Measurements from ENCODE around the gene SLC15A4.
"Not testable (repeated sequence)": the region's sequence is repeated elsewhere in the genome, so short reads cannot be mapped to it uniquely, and the experiment has no call there.

Gene SLC15A4

DNA sequence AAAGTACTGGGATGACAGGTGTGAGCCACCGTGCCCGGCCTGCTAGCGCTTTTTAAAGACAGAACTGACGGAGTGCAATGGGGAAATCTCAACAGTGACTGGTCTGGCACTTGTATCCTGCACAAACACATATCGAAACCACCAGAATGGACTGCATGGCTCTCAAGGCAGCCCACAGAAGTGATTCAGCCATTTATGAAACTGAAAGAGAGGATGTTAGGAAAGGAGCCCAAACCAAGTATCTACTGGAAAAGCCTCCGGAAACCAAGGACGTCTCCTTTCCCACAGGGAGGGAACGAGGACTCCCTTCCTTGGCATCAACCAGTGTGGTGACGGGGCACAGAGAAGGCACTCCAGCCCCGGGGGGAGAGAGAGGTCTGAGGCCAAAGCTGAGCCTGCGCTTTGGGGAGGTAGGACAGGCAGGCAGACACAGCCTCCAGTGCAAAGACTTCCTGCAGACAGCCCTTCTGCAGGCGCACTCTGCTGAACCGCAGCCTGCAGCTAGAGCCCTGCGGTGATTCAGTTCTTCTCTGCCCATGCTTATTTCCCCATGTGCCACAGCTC lies 16.5 kb downstream of the SLC15A4 start:
- H3K4me1 ChIP-seq (ENCODE audit: low read length), result peaks cover 7% of the 10 kb centered on the region; the same call in 1 of the 2 replicates
- no peak for DNase-seq
- no peaks in the 10 kb centered on the region for H3K27me3 ChIP-seq (replicated peaks; ENCODE audit: insufficient read depth, low read length)
- H3K27ac ChIP-seq (ENCODE audit: low read length), result no peak overlapping the region
- TF ChIP-seq EZH2 (optimal IDR thresholded peaks at IDR 0.05; ENCODE audit: low read depth, low read length) (no peak), EZH2phosphoT487 (IDR thresholded peaks at IDR 0.05; ENCODE audit: low read length) (no peak)
- TF ChIP-seq, protein P1, sequence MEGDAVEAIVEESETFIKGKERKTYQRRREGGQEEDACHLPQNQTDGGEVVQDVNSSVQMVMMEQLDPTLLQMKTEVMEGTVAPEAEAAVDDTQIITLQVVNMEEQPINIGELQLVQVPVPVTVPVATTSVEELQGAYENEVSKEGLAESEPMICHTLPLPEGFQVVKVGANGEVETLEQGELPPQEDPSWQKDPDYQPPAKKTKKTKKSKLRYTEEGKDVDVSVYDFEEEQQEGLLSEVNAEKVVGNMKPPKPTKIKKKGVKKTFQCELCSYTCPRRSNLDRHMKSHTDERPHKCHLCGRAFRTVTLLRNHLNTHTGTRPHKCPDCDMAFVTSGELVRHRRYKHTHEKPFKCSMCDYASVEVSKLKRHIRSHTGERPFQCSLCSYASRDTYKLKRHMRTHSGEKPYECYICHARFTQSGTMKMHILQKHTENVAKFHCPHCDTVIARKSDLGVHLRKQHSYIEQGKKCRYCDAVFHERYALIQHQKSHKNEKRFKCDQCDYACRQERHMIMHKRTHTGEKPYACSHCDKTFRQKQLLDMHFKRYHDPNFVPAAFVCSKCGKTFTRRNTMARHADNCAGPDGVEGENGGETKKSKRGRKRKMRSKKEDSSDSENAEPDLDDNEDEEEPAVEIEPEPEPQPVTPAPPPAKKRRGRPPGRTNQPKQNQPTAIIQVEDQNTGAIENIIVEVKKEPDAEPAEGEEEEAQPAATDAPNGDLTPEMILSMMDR (IDR thresholded peaks at IDR 0.05; ENCODE audit: low read length), result no peak
- H4K20me1 ChIP-seq (ENCODE audit: insufficient read depth, low read length), result no peaks in the 10 kb centered on the region
- no peak overlapping the region for H3K4me2 ChIP-seq (ENCODE audit: low read depth, low read length)
- no peak overlapping the region for H3K4me3 ChIP-seq (ENCODE audit: low read length)
- no peaks in the 10 kb centered on the region for H3K36me3 ChIP-seq (replicated peaks; ENCODE audit: insufficient read depth, low read length)
- H3K9me3 ChIP-seq (replicated peaks; ENCODE audit: insufficient read depth, low read length), result no peaks in the 10 kb centered on the region
- H3K9me2 ChIP-seq (replicated peaks; ENCODE audit: insufficient read depth, low read length), result no peaks in the 10 kb centered on the region
- no peak overlapping the region for H3K9ac ChIP-seq (ENCODE audit: low read length)
- H3F3A ChIP-seq (ENCODE audit: insufficient read depth, low read length), result peaks cover 16% of the 10 kb centered on the region
- no peak overlapping the region for H2AFZ ChIP-seq (ENCODE audit: low read length)
- H3K79me2 ChIP-seq (ENCODE audit: low read length), result peaks cover 49% of the 10 kb centered on the region

DNA sequence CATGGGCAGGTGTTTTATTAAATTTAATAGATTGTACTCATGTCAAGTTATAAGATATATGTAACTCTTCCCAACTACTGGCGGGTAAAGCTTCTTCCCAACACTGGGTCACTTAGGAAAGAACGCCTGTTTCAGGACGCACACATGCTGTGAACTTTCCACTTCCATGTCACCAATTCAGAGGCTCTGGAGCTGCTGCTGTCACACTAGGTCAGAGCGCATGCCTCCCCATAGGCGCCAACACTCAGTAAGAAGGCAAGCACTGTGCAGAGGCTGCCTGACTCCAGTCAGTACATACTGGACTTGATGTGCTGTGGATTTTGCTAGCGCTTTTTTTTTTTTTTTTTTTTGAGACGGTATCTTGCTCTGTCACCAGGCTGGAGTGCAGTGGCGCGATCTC lies 17.2 kb downstream of the SLC15A4 start:
- Histone ChIP-seq H3F3A (ENCODE audit: insufficient read depth, low read length) (peaks cover 16% of the 10 kb centered on the region), H3K4me1 (ENCODE audit: low read length) (peaks cover 7% of the 10 kb centered on the region; the same call in 1 of the 2 replicates), H3K9ac (ENCODE audit: low read length) (no peak overlapping the region), H3K4me3 (ENCODE audit: low read length) (no peak overlapping the region), H3K27me3 (replicated peaks; ENCODE audit: insufficient read depth, low read length) (no peaks in the 10 kb centered on the region), H3K27ac (ENCODE audit: low read length) (no peak overlapping the region), H3K79me2 (ENCODE audit: low read length) (peaks cover 49% of the 10 kb centered on the region), H4K20me1 (ENCODE audit: insufficient read depth, low read length) (no peaks in the 10 kb centered on the region), H3K9me2 (replicated peaks; ENCODE audit: insufficient read depth, low read length) (no peaks in the 10 kb centered on the region), H2AFZ (ENCODE audit: low read length) (no peak overlapping the region), H3K9me3 (replicated peaks; ENCODE audit: insufficient read depth, low read length) (no peaks in the 10 kb centered on the region), H3K4me2 (ENCODE audit: low read depth, low read length) (no peak overlapping the region), H3K36me3 (replicated peaks; ENCODE audit: insufficient read depth, low read length) (no peaks in the 10 kb centered on the region)
- TF ChIP-seq, protein P1 (IDR thresholded peaks at IDR 0.05; ENCODE audit: low read length), result no peak
- TF ChIP-seq EZH2 (optimal IDR thresholded peaks at IDR 0.05; ENCODE audit: low read depth, low read length), result no peak
- TF ChIP-seq EZH2phosphoT487 (IDR thresholded peaks at IDR 0.05; ENCODE audit: low read length), result no peak
- DNase-seq, result no peak

DNA sequence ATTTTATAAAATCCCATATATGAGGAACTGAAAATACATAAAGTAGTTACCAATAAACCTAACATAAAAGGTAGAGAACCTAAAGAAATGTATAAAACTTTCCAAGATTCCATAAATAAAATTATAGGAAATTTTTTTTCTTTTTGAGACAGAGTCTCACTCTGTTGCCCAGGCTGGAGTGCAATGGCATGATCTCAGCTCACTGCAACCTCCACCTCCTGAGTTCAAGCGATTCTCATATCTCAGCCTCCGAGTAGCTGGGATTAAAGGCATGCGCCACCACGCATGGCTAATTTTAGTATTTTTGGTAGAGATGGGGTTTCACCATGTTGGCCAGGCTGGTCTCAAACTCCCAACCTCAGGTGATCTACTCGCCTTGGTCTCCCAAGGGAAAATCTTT lies 18.4 kb downstream of the SLC15A4 start:
- not testable (repeated sequence) for H3K4me3 ChIP-seq (ENCODE audit: low read length); DNase-seq; H3K36me3 ChIP-seq (replicated peaks; ENCODE audit: insufficient read depth, low read length); H3K4me1 ChIP-seq (ENCODE audit: low read length); H3K4me2 ChIP-seq (ENCODE audit: low read depth, low read length); H2AFZ ChIP-seq (ENCODE audit: low read length); H3K9ac ChIP-seq (ENCODE audit: low read length); H3K9me2 ChIP-seq (replicated peaks; ENCODE audit: insufficient read depth, low read length); H3K27me3 ChIP-seq (replicated peaks; ENCODE audit: insufficient read depth, low read length); H3F3A ChIP-seq (ENCODE audit: insufficient read depth, low read length); H3K9me3 ChIP-seq (replicated peaks; ENCODE audit: insufficient read depth, low read length); H4K20me1 ChIP-seq (ENCODE audit: insufficient read depth, low read length); H3K27ac ChIP-seq (ENCODE audit: low read length)
- peaks cover 45% of the 10 kb centered on the region for H3K79me2 ChIP-seq (ENCODE audit: low read length)

DNA sequence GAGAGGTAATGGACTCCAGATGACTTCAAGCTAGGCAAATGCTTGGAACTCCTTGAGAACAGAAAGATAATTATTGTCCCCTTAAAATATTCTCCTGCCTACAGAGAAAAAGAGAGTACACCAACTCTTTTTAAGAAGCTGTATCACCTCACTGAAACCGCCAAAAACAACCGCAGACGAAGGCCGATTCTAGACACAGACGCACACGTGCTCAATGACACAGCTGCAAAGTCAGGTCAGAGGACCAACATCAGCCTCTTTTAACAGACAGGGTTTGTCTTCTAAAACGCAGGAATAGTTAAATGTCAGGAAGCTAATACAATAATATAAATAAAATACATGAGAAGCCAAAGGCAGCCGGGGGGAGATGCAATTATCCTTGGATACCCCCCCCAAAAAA lies 19.0 kb downstream of the SLC15A4 start:
- Histone ChIP-seq H3F3A (ENCODE audit: insufficient read depth, low read length) (peaks cover 3% of the 10 kb centered on the region), H3K27me3 (replicated peaks; ENCODE audit: insufficient read depth, low read length) (no peaks in the 10 kb centered on the region), H3K27ac (ENCODE audit: low read length) (no peak overlapping the region), H3K9me2 (replicated peaks; ENCODE audit: insufficient read depth, low read length) (no peaks in the 10 kb centered on the region), H2AFZ (ENCODE audit: low read length) (no peak overlapping the region), H3K4me2 (ENCODE audit: low read depth, low read length) (no peak overlapping the region), H3K4me1 (ENCODE audit: low read length) (peaks cover 6% of the 10 kb centered on the region; the same call in 1 of the 2 replicates), H4K20me1 (ENCODE audit: insufficient read depth, low read length) (no peaks in the 10 kb centered on the region), H3K79me2 (ENCODE audit: low read length) (peaks cover 45% of the 10 kb centered on the region), H3K9me3 (replicated peaks; ENCODE audit: insufficient read depth, low read length) (no peaks in the 10 kb centered on the region), H3K9ac (ENCODE audit: low read length) (no peak overlapping the region), H3K36me3 (replicated peaks; ENCODE audit: insufficient read depth, low read length) (no peaks in the 10 kb centered on the region), H3K4me3 (ENCODE audit: low read length) (no peak overlapping the region)
- TF ChIP-seq, protein P1 (IDR thresholded peaks at IDR 0.05; ENCODE audit: low read length), result no peak
- TF ChIP-seq EZH2 (optimal IDR thresholded peaks at IDR 0.05; ENCODE audit: low read depth, low read length), result no peak
- no peak for TF ChIP-seq EZH2phosphoT487 (IDR thresholded peaks at IDR 0.05; ENCODE audit: low read length)
- no peak for DNase-seq
